Large intestine (tissue), 3 donors: Measurements from ENCODE around the gene CAMK2B. TPM values are rescaled to one million over a fixed set of nuclear protein-coding genes. Genes with fewer than 3 reads are reported as not detected.

Source experiments
- DNase-seq, 2 donors: peaks; one replicate each; pipeline versions ENCODE4 v3.0.0 to v3.0.0-alpha.2; 2013
- H3K27ac ChIP-seq: one replicate; pipeline ENCODE4 v1.5.1; 2013; ENCODE audit warnings: low read length
- H3K27me3 ChIP-seq: 2 replicates; pipeline ENCODE4 v1.6.1; 2013; ENCODE audit warnings: low read length; ENCODE audit not compliant: control insufficient read depth, insufficient read depth
- H3K36me3 ChIP-seq: 2 replicates; pipeline ENCODE4 v1.6.1; 2013; ENCODE audit warnings: low read length; ENCODE audit not compliant: control insufficient read depth, insufficient read depth
- H3K4me1 ChIP-seq: one replicate; pipeline ENCODE4 v1.6.1; 2013; ENCODE audit warnings: low read length; ENCODE audit not compliant: control insufficient read depth, insufficient read depth
- H3K4me3 ChIP-seq: one replicate; pipeline ENCODE4 v1.5.1; 2013; ENCODE audit warnings: low read length
- H3K9me3 ChIP-seq: one replicate; pipeline ENCODE4 v1.6.1; 2013; ENCODE audit warnings: mild to moderate bottlenecking, low read depth, low read length, moderate library complexity; ENCODE audit not compliant: control insufficient read depth
- WGBS: methylation state at CpG from one replicate; pipeline ENCODE4 v1.1.5; 2013; ENCODE audit warnings: low lambda C conversion rate; ENCODE audit not compliant: insufficient coverage; 5-methylcytosine and 5-hydroxymethylcytosine counted together
- polyA plus RNA-seq: library from polyadenylated mRNA; unstranded; fragments of 120-200 nt; gene quantifications from one replicate; pipeline ENCODE4 v1.2.1, GENCODE V29; 2013

The CAMK2B gene
- polyA plus RNA-seq, 1 donor = 4.4 TPM

DNA sequence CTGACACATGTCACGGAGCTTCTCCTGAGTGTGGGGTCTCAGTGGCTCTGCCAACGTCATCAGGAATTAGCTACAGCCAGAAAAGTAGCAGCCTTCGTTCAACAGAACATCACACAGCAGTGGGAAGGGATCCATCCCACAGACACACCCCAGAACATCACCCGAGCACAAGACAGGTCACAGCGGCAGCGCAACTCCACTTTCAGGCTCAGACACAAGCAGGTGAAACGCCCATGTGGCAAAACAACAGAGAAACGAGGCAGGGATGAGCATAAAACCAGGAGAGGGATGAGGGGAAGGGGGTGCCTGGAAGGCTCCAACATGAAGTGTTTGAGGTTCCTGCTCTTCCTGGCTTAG, 44.8 kb downstream of the CAMK2B start:
- WGBS = no CpG with 5 or more reads among the region's 8 CpGs
- Histone ChIP-seq H3K27me3 (peaks cover 3% of the 10 kb centered on the region), H3K27ac (no peak overlapping the region), H3K4me1 (no peaks in the 10 kb centered on the region), H3K4me3 (no peak overlapping the region), H3K36me3 (no peaks in the 10 kb centered on the region), H3K9me3 (no peaks in the 10 kb centered on the region)
- no peak for DNase-seq

- Histone ChIP-seq H3K9me3 (no peaks in the 10 kb centered on the region), H3K27me3 (peaks cover 5% of the 10 kb centered on the region), H3K4me3 (no peak overlapping the region), H3K27ac (no peak overlapping the region), H3K4me1 (no peaks in the 10 kb centered on the region), H3K36me3 (no peaks in the 10 kb centered on the region)
- 80% methylated on average over 1 of the region's 15 CpGs for WGBS
- no peak for DNase-seq
Observed at GRCh38 chr7:44279731-44280505, 45.5 kb downstream of the CAMK2B start.

GRCh38 chr7:44279286-44279685, 46.1 kb downstream of the CAMK2B start:
- H3K9me3 ChIP-seq = no peaks in the 10 kb centered on the region
- H3K36me3 ChIP-seq = no peaks in the 10 kb centered on the region
- no peak for DNase-seq
- no peak overlapping the region for H3K27ac ChIP-seq
- H3K27me3 ChIP-seq = peaks cover 5% of the 10 kb centered on the region
- no peak overlapping the region for H3K4me3 ChIP-seq
- WGBS = no CpG with 5 or more reads among the region's 6 CpGs
- H3K4me1 ChIP-seq = no peaks in the 10 kb centered on the region

- H3K36me3 ChIP-seq = no peaks in the 10 kb centered on the region
Observed at GRCh38 chr7:44278451-44279161, 46.8 kb downstream of the CAMK2B start.

DNA sequence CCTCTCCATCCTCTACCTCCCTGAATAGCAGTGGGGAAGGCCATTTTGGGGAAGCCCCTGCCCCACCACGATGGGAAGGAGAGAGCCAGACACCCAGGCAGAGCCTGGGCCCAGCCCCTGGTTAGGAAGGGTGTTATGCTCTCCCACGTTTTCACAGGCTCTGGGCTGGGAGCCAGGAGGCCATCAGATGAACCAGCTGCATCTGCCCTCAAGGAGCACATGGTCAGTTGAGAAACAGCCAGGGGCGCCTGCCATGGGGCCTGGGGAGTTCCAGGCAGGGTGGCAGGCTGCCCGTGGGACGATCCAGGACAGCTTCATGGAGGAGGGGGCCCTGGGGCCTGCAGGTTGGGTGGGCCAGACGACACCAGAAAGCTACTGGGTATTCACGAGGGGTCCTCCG, 47.5 kb downstream of the CAMK2B start:
- Histone ChIP-seq H3K4me3 (no peak overlapping the region), H3K27ac (no peak overlapping the region), H3K4me1 (no peaks in the 10 kb centered on the region), H3K9me3 (no peaks in the 10 kb centered on the region), H3K36me3 (no peaks in the 10 kb centered on the region), H3K27me3 (peaks cover 5% of the 10 kb centered on the region)
- DNase-seq = no peak
- no CpG with 5 or more reads among the region's 8 CpGs for WGBS

More at GRCh38 chr7:44278451-44279161, 46.8 kb downstream of the CAMK2B start:
- no CpG with 5 or more reads among the region's 9 CpGs for WGBS
- Histone ChIP-seq H3K27me3 (peaks cover 5% of the 10 kb centered on the region), H3K9me3 (no peaks in the 10 kb centered on the region), H3K4me1 (no peaks in the 10 kb centered on the region), H3K4me3 (no peak overlapping the region), H3K27ac (no peak overlapping the region)
- DNase-seq = no peak

DNA sequence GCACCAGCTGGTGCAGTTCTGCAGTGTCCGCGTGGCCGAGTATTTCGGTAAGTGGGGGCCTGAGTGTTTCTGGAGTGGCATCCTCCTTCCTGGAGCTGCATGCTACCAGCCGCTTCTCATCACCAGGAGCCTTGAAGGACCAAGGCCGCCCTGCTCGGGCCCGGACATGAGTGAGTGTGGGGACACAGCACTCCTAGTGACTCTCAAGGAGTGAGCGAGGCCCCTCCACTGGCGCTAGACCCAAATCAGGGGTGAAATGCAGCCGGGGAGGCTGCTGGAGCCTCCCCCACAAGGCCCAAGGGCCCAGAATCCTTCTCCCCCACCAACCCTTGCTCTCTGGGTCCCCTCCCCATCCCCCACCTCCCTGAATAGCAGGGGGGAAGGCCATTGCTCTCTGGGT, 48.0 kb downstream of the CAMK2B start:
- H3K4me1 ChIP-seq = no peaks in the 10 kb centered on the region
- H3K4me3 ChIP-seq = no peak overlapping the region
- peaks cover 5% of the 10 kb centered on the region for H3K27me3 ChIP-seq
- no peak overlapping the region for H3K27ac ChIP-seq
- H3K36me3 ChIP-seq = no peaks in the 10 kb centered on the region
- no peak for DNase-seq
- H3K9me3 ChIP-seq = no peaks in the 10 kb centered on the region
- no CpG with 5 or more reads among the region's 11 CpGs for WGBS

GRCh38 chr7:44276571-44277221, 48.7 kb downstream of the CAMK2B start:
- Histone ChIP-seq H3K4me3 (no peak overlapping the region), H3K27me3 (peaks cover 5% of the 10 kb centered on the region), H3K36me3 (no peaks in the 10 kb centered on the region), H3K9me3 (no peaks in the 10 kb centered on the region), H3K4me1 (no peaks in the 10 kb centered on the region), H3K27ac (no peak overlapping the region)
- no peak for DNase-seq
- WGBS = no CpG with 5 or more reads among the region's 20 CpGs

GRCh38 chr7:44275957-44276570, 49.3 kb downstream of the CAMK2B start:
- Histone ChIP-seq H3K4me1 (no peaks in the 10 kb centered on the region), H3K27me3 (peaks cover 5% of the 10 kb centered on the region), H3K4me3 (no peak overlapping the region), H3K36me3 (no peaks in the 10 kb centered on the region), H3K27ac (no peak overlapping the region), H3K9me3 (no peaks in the 10 kb centered on the region)
- peak; percentile 12 to 30 for DNase-seq
- WGBS = no CpG with 5 or more reads among the region's 17 CpGs

DNA sequence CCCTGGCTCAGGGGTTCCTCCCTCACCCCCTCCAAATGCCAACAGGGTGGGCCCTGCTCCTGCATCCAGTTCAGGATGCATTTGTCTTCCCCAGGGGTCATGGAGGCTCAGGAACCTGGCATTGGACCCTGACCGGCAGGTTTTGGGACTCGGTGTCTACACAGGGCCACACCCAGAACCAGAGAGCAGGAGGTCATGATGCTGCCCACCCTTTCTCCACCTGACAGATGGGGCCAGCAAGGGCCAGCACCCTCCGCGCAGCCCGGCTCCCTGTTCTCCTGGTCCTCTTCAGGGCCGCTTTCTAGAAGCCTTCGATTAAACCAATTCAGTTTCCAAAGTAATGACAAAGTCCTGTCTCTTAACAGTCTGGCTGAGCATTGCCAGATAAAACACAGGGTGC, 50.2 kb downstream of the CAMK2B start:
- H3K27ac ChIP-seq = no peak overlapping the region
- no peaks in the 10 kb centered on the region for H3K36me3 ChIP-seq
- peaks cover 5% of the 10 kb centered on the region for H3K27me3 ChIP-seq
- no peaks in the 10 kb centered on the region for H3K4me1 ChIP-seq
- H3K4me3 ChIP-seq = no peak overlapping the region
- no CpG with 5 or more reads among the region's 7 CpGs for WGBS
- no peaks in the 10 kb centered on the region for H3K9me3 ChIP-seq
- no peak for DNase-seq

DNA sequence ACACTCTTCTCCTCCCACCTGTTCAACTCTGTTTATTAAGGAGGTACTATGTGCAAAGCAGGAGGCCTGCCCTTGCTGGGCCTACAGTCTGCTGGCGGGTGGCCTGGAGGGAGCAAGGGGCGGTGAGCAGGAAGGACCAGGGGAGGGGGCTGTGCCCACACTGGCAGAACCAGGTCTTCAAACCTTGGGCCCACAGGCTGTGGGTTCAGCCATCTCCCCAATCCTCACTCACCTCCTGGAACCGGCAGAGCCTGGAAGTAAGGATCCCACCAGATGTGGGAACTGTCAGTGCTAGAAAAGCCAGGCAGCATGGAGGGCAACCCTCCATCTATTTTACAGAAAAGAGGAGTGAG, 50.8 kb downstream of the CAMK2B start:
- H3K27ac ChIP-seq = no peak overlapping the region
- DNase-seq = no peak
- H3K4me1 ChIP-seq = no peaks in the 10 kb centered on the region
- peaks cover 5% of the 10 kb centered on the region for H3K27me3 ChIP-seq
- no peaks in the 10 kb centered on the region for H3K9me3 ChIP-seq
- no peaks in the 10 kb centered on the region for H3K36me3 ChIP-seq
- WGBS = no CpG with 5 or more reads among the region's 3 CpGs
- H3K4me3 ChIP-seq = no peak overlapping the region
